GM12872 (cell line): Measurements from ENCODE around the gene AUH.

Experiments used
- TF ChIP-seq, protein P1 (sequence below): IDR thresholded peaks from 3 replicates; pipeline ENCODE4 v1.5.1; 2011; ENCODE audit warnings: low read depth, mild to moderate bottlenecking, low read length, moderate library complexity; ENCODE audit not compliant: insufficient read depth

AUH gene

DNA sequence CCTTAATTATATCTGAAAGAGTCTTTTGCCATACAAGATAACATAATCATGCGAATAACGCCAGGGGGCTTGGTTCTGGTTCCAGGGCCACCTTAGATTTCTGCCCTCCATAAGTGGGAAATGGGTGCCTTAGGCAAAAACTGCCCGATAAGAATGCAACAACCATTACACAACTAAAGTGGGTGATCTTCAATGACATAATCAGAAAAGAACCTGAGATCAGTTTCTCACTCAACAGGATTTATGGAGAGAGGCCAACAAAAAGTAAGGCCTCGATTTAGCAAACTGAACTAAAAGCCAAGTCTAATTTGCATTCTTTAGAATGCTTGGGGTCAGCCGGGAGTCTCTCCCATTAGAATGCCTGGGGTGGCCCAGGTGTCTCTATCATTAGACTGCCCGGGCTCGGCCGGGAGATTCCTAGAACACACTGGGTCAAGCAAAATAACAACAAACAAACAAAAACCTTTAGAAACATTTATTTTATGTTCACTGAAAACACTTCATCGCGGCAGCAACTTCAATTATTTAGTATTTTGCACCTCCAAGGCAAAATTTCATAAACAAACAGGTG lies 194.8 kb downstream of the AUH start:
- TF ChIP-seq, protein P1, sequence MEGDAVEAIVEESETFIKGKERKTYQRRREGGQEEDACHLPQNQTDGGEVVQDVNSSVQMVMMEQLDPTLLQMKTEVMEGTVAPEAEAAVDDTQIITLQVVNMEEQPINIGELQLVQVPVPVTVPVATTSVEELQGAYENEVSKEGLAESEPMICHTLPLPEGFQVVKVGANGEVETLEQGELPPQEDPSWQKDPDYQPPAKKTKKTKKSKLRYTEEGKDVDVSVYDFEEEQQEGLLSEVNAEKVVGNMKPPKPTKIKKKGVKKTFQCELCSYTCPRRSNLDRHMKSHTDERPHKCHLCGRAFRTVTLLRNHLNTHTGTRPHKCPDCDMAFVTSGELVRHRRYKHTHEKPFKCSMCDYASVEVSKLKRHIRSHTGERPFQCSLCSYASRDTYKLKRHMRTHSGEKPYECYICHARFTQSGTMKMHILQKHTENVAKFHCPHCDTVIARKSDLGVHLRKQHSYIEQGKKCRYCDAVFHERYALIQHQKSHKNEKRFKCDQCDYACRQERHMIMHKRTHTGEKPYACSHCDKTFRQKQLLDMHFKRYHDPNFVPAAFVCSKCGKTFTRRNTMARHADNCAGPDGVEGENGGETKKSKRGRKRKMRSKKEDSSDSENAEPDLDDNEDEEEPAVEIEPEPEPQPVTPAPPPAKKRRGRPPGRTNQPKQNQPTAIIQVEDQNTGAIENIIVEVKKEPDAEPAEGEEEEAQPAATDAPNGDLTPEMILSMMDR, result no peak

DNA sequence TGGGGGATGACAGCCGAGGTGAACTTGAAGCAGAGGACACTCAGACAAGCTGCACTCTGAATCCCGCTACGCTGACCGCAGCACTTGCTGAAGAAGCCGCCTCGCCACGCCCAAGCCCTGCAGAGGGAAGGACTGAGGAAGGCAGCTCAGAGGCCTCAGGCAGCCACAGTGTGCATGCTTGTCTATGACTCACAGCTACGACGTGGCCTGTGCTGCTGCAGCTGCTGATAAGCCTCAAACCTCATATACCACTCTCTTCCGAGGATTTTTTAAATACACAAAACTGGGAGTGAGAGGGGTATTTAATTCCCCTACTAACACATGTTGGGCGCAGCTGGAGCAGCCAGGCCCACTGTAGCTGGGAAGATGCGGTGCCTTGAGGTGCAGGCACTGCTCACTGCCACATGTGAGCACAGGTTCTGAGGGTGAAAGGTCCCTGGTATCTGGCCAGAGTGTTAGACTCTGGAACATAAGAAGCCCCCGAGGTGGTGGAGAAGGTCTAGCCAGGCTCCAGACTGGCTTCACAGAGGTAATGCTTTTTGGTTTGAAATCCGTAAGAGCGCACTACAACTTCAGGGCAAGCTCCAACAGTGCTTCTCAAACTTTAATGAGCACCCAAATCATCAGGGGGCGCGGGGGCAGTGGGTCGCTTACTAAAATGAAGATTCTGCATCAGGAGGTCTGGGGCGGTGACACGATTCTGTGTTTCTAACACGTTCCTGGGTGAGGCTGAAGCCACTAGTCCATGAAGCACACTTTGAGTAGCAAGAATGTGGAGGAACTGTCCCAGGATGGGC lies 196.8 kb downstream of the AUH start:
- TF ChIP-seq, protein P1, result no peak
